MM.1S (cell line): ENCODE results near the gene EDARADD.

ENCODE experiments used
- DNase-seq: peaks from one replicate; pipeline ENCODE4 v3.0.0-alpha.2; 2015
- H2AFZ ChIP-seq: fragments of 300-600 bp; sonication (generic); 2 replicates; pipeline ENCODE4 v1.6.0; 2016; ENCODE audit warnings: antibody characterized with exemption, low read length
- H3F3A ChIP-seq: fragments of 300-600 bp; sonication (generic); 2 replicates; pipeline ENCODE4 v1.6.1; 2016; ENCODE audit warnings: mild to moderate bottlenecking, antibody characterized with exemption, low read length, moderate library complexity, mixed read lengths; ENCODE audit not compliant: insufficient read depth
- H3K27ac ChIP-seq: fragments of 300-600 bp; sonication (generic); 2 replicates; pipeline ENCODE4 v1.5.1; 2016; ENCODE audit warnings: mild to moderate bottlenecking, low read length
- H3K27me3 ChIP-seq: fragments of 300-600 bp; sonication (generic); replicated peaks from 2 replicates; pipeline ENCODE4 v1.6.0; 2016; ENCODE audit warnings: low read length; ENCODE audit not compliant: insufficient read depth
- H3K36me3 ChIP-seq: fragments of 300-600 bp; sonication (generic); replicated peaks from 2 replicates; pipeline ENCODE4 v1.6.1; 2016; ENCODE audit warnings: mild to moderate bottlenecking, low read length, mixed read lengths; ENCODE audit not compliant: insufficient read depth
- H3K4me1 ChIP-seq: fragments of 300-600 bp; sonication (generic); 2 replicates; pipeline ENCODE4 v1.6.1; 2016; ENCODE audit warnings: low read length, mixed read lengths
- H3K4me2 ChIP-seq: fragments of 300-600 bp; sonication (generic); 2 replicates; pipeline ENCODE4 v1.6.0; 2016; ENCODE audit warnings: low read depth, low read length
- H3K4me3 ChIP-seq: fragments of 300-600 bp; sonication (generic); 2 replicates; pipeline ENCODE4 v1.5.1; 2016; ENCODE audit warnings: low read length, mixed read lengths
- H3K79me2 ChIP-seq: fragments of 300-600 bp; sonication (generic); 2 replicates; pipeline ENCODE4 v1.6.1; 2016; ENCODE audit warnings: mixed run types, low read length, mixed read lengths
- H3K9ac ChIP-seq: fragments of 300-600 bp; sonication (generic); 2 replicates; pipeline ENCODE4 v1.6.1; 2016; ENCODE audit warnings: low read length, mixed read lengths
- H3K9me2 ChIP-seq: fragments of 300-600 bp; sonication (generic); replicated peaks from 2 replicates; pipeline ENCODE4 v1.6.1; 2016; ENCODE audit warnings: mild to moderate bottlenecking, low read length, mixed read lengths; ENCODE audit not compliant: insufficient read depth
- H3K9me3 ChIP-seq: fragments of 300-600 bp; sonication (generic); replicated peaks from 2 replicates; pipeline ENCODE4 v1.6.1; 2016; ENCODE audit warnings: mild to moderate bottlenecking, low read length, mixed read lengths; ENCODE audit not compliant: insufficient read depth
- H4K20me1 ChIP-seq: fragments of 300-600 bp; sonication (generic); 2 replicates; pipeline ENCODE4 v1.6.1; 2016; ENCODE audit warnings: mild to moderate bottlenecking, low read length, moderate library complexity, mixed read lengths; ENCODE audit not compliant: insufficient read depth
- EZH2 ChIP-seq: fragments of 300-600 bp; sonication (generic); optimal IDR thresholded peaks from 2 replicates; pipeline ENCODE3; 2017; ENCODE audit warnings: low read depth, mild to moderate bottlenecking, antibody characterized with exemption, low read length, mixed read lengths
- EZH2phosphoT487 ChIP-seq: fragments of 300-600 bp; sonication (generic); IDR thresholded peaks from 2 replicates; pipeline ENCODE4 v1.6.1; 2018; ENCODE audit warnings: antibody characterized with exemption, low read length
- TF ChIP-seq, protein P1 (sequence below): fragments of 300-600 bp; sonication (generic); IDR thresholded peaks from 2 replicates; pipeline ENCODE4 v1.5.1; 2016; ENCODE audit warnings: antibody characterized with exemption, low read length, mixed read lengths

The EDARADD gene

DNA sequence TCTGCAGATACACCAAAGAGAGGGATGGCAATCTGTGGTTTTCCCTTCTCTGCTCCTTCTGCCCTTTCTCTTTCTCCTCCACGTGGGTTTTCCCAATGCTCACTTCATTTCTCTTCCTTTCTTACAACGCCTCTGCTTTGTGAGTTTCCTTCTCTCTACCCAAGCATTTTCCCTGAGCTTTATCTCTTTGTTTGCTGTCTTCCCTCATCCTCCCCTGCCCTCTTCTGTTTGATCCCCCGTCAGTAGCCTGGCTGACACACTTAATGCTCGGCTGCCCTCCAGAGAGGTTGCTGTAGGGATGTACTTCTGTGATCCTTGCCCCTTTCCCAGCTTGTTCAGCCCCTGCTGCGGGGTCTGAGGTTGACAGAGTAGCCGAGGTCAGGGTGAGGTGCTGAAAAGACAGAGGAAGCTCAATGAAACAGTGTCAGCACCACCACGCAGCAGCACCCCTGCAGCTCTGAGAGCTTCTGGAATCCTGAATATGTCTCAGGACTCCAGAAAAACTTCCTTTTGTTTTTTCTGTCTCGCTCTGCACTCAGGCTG, 6.0 kb downstream of the EDARADD start:
- no peak for DNase-seq
- Histone ChIP-seq H3K9me2 (no peaks in the 10 kb centered on the region), H2AFZ (no peak overlapping the region), H3K9me3 (no peaks in the 10 kb centered on the region), H3K4me1 (no peaks in the 10 kb centered on the region), H3K27me3 (peaks cover 12% of the 10 kb centered on the region; the same call in 1 of the 2 replicates), H3K4me3 (no peak overlapping the region), H3K9ac (no peak overlapping the region), H4K20me1 (no peaks in the 10 kb centered on the region), H3K27ac (no peak overlapping the region), H3K4me2 (no peak overlapping the region), H3F3A (no peaks in the 10 kb centered on the region), H3K36me3 (no peaks in the 10 kb centered on the region), H3K79me2 (no peaks in the 10 kb centered on the region)
- TF ChIP-seq, protein P1, sequence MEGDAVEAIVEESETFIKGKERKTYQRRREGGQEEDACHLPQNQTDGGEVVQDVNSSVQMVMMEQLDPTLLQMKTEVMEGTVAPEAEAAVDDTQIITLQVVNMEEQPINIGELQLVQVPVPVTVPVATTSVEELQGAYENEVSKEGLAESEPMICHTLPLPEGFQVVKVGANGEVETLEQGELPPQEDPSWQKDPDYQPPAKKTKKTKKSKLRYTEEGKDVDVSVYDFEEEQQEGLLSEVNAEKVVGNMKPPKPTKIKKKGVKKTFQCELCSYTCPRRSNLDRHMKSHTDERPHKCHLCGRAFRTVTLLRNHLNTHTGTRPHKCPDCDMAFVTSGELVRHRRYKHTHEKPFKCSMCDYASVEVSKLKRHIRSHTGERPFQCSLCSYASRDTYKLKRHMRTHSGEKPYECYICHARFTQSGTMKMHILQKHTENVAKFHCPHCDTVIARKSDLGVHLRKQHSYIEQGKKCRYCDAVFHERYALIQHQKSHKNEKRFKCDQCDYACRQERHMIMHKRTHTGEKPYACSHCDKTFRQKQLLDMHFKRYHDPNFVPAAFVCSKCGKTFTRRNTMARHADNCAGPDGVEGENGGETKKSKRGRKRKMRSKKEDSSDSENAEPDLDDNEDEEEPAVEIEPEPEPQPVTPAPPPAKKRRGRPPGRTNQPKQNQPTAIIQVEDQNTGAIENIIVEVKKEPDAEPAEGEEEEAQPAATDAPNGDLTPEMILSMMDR, result no peak
- no peak for TF ChIP-seq EZH2phosphoT487
- no peak for TF ChIP-seq EZH2

DNA sequence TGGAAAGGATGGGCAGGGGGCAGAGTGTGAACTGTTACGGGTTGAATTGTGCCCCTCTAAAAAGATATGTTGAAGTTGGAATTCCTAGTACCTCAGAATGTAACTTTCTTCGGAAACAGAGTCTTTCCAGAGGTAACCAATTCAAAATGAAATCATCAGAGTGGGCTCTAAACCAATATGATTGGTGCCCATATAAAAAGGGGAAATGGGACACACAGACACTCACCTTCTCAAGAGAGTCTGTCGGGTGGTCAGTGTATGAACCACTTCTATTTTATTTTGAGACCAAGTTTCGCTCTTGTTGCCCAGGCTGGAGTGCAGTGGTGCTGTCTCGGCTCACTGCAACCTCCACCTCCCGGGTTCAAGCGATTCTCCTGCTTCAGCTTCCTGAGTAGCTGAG, 7.6 kb downstream of the EDARADD start:
- H3F3A ChIP-seq, result no peaks in the 10 kb centered on the region
- no peaks in the 10 kb centered on the region for H3K9me2 ChIP-seq
- H3K4me3 ChIP-seq, result no peak overlapping the region
- no peaks in the 10 kb centered on the region for H3K36me3 ChIP-seq
- no peaks in the 10 kb centered on the region for H3K9me3 ChIP-seq
- H4K20me1 ChIP-seq, result no peaks in the 10 kb centered on the region
- H3K4me2 ChIP-seq, result no peak overlapping the region
- no peak overlapping the region for H3K9ac ChIP-seq
- TF ChIP-seq EZH2phosphoT487 (no peak), EZH2 (no peak)
- TF ChIP-seq, protein P1, result no peak
- H3K4me1 ChIP-seq, result no peaks in the 10 kb centered on the region
- H3K79me2 ChIP-seq, result no peaks in the 10 kb centered on the region
- H3K27ac ChIP-seq, result no peak overlapping the region
- H2AFZ ChIP-seq, result no peak overlapping the region
- DNase-seq, result no peak
- H3K27me3 ChIP-seq, result 0 out of 2 replicates have a peak, but pooled peaks cover 4% of the 10 kb centered on the region

DNA sequence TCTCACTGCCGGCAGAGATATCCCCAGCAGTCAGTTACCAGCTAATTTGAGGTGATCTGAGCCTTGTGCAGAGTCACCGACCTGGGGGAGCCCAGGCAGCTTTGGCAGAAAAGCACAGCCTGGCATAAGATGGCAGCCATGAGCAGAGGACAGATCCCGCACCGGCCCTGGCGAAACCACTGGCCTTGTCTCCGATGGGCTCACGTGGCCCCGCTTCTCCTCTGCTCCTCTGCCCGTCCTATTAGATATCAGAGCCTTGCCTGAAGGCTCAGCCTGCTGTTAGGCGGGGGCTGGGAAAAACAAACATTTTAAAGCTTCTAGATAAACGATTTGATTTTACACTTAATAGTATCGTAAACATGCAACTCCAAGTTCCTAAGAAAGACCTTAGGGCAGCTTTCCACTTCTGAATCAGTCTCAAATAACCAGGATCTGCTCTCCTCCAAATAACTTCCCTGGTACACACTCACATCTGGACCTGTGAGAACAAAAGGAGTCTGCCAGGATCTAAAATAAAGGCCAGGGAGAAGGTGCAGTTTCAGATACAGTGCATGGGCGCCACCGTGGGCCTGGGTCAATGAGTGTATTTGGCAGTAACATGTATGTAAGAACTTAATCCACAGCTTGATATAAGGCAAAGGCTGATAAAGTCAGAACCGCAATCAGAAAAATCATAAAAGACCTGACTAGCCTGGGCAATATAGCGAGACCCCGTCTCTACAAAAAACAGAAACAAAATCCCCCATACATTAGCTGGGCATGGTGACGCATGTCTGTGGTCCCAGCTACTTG, 10.0 kb downstream of the EDARADD start:
- no peak overlapping the region for H3K4me2 ChIP-seq
- H3K27me3 ChIP-seq, result no peaks in the 10 kb centered on the region
- DNase-seq, result no peak
- no peaks in the 10 kb centered on the region for H3K9me2 ChIP-seq
- H3K9ac ChIP-seq, result no peak overlapping the region
- no peak overlapping the region for H3K4me3 ChIP-seq
- no peaks in the 10 kb centered on the region for H3F3A ChIP-seq
- H4K20me1 ChIP-seq, result no peaks in the 10 kb centered on the region
- no peaks in the 10 kb centered on the region for H3K4me1 ChIP-seq
- TF ChIP-seq EZH2phosphoT487, result no peak
- H2AFZ ChIP-seq, result no peak overlapping the region
- H3K9me3 ChIP-seq, result no peaks in the 10 kb centered on the region
- no peak overlapping the region for H3K27ac ChIP-seq
- H3K79me2 ChIP-seq, result no peaks in the 10 kb centered on the region
- H3K36me3 ChIP-seq, result no peaks in the 10 kb centered on the region

DNA sequence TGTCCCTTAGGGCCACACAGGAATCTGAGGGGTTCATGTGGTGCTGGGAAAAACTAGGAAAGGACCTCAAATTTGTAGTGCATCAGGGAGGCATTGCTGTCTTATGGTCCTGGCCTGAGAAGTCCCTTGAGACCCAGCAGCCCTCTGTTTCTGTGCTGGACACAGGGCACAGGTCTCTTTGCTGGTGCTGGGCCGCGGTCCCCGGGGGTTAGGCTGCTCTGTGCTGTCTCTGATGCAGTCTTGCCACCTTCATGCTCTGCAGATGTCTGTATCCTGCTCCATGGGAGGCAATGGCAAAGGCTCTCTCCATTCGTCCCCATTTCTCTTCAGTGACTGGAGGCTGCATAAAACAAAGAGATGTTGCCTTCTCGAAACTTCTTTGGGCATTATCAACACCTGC, 13.0 kb downstream of the EDARADD start:
- H3K9me3 ChIP-seq, result no peaks in the 10 kb centered on the region
- no peaks in the 10 kb centered on the region for H3K79me2 ChIP-seq
- TF ChIP-seq, protein P1, result no peak
- TF ChIP-seq EZH2 (no peak), EZH2phosphoT487 (no peak)
- no peaks in the 10 kb centered on the region for H3F3A ChIP-seq
- no peak overlapping the region for H3K4me2 ChIP-seq
- no peak for DNase-seq
- no peak overlapping the region for H3K4me3 ChIP-seq
- H3K9ac ChIP-seq, result no peak overlapping the region
- no peaks in the 10 kb centered on the region for H3K9me2 ChIP-seq
- no peaks in the 10 kb centered on the region for H3K27me3 ChIP-seq
- no peaks in the 10 kb centered on the region for H4K20me1 ChIP-seq
- no peaks in the 10 kb centered on the region for H3K4me1 ChIP-seq
- no peak overlapping the region for H3K27ac ChIP-seq
- H2AFZ ChIP-seq, result no peak overlapping the region
- H3K36me3 ChIP-seq, result no peaks in the 10 kb centered on the region
